Progenitor cell of endocrine pancreas (in vitro differentiated cells): Measurements from ENCODE around the gene SATB2. TPM values are rescaled to one million over a fixed set of nuclear protein-coding genes. Genes with fewer than 3 reads are reported as not detected.

ENCODE experiments used
- DNase-seq: peaks from one replicate; pipeline ENCODE4 v3.0.0; 2021; ENCODE audit warnings: low spot score; ENCODE audit not compliant: unreplicated experiment
- H3K27ac Mint-ChIP-seq: 2 replicates; pipeline ENCODE4 v1.8.0; 2021; ENCODE audit warnings: mild to moderate bottlenecking, moderate library complexity, mixed read lengths
- H3K27me3 Mint-ChIP-seq: 2 replicates; pipeline ENCODE4 v1.8.0; 2021; ENCODE audit warnings: mixed read lengths
- H3K36me3 Mint-ChIP-seq: 2 replicates; pipeline ENCODE4 v1.8.0; 2022; ENCODE audit warnings: mixed read lengths; ENCODE audit not compliant: insufficient read depth
- H3K4me1 Mint-ChIP-seq: 2 replicates; pipeline ENCODE4 v1.8.0; 2021; ENCODE audit warnings: low read depth, mixed read lengths
- H3K4me3 Mint-ChIP-seq: 2 replicates; pipeline ENCODE4 v1.8.0; 2021; ENCODE audit warnings: low read depth, mild to moderate bottlenecking, moderate library complexity, mixed read lengths
- H3K9me3 Mint-ChIP-seq: 2 replicates; pipeline ENCODE4 v1.8.0; 2021; ENCODE audit warnings: low read depth, mixed read lengths
- total RNA-seq: library from RNA; stranded (reverse); gene quantifications from 2 replicates; pipeline ENCODE4 v1.2.1, GENCODE V29; 2021
- TF ChIP-seq, protein P1 (sequence below): fragments of 200-600 bp; sonication (generic); IDR thresholded peaks from one replicate; pipeline ENCODE4 v1.5.0; 2021; ENCODE audit warnings: antibody characterized with exemption, mild to moderate bottlenecking; ENCODE audit not compliant: unreplicated experiment

The SATB2 gene
- total RNA-seq, 1 donor from 2014 or later = 4.4 TPM

DNA sequence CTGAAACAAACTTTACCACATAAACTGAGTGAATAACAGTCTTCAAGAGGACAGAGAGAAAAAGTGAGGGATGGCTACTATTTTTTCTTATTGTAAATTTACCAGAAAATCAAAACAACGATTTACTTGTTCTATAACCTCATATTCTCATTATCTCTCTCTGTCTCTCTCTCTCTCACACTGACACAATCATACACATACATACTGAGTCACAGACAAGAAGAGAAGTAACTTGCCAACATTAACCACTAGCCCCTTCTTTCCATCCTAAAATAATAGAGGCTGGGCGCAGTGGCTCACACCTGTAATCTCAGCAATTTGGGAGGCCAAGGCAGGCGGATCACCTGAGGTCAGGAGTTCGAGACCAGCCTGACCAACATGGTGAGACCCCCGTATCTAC, 18.2 kb downstream of the SATB2 start:
- peaks cover 2% of the 10 kb centered on the region for H3K27me3 Mint-ChIP-seq
- H3K4me3 Mint-ChIP-seq = no peak overlapping the region
- no peaks in the 10 kb centered on the region for H3K36me3 Mint-ChIP-seq
- no peak overlapping the region for H3K27ac Mint-ChIP-seq
- TF ChIP-seq, protein P1, sequence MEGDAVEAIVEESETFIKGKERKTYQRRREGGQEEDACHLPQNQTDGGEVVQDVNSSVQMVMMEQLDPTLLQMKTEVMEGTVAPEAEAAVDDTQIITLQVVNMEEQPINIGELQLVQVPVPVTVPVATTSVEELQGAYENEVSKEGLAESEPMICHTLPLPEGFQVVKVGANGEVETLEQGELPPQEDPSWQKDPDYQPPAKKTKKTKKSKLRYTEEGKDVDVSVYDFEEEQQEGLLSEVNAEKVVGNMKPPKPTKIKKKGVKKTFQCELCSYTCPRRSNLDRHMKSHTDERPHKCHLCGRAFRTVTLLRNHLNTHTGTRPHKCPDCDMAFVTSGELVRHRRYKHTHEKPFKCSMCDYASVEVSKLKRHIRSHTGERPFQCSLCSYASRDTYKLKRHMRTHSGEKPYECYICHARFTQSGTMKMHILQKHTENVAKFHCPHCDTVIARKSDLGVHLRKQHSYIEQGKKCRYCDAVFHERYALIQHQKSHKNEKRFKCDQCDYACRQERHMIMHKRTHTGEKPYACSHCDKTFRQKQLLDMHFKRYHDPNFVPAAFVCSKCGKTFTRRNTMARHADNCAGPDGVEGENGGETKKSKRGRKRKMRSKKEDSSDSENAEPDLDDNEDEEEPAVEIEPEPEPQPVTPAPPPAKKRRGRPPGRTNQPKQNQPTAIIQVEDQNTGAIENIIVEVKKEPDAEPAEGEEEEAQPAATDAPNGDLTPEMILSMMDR = no peak
- H3K9me3 Mint-ChIP-seq = no peaks in the 10 kb centered on the region
- DNase-seq = no peak
- no peaks in the 10 kb centered on the region for H3K4me1 Mint-ChIP-seq

DNA sequence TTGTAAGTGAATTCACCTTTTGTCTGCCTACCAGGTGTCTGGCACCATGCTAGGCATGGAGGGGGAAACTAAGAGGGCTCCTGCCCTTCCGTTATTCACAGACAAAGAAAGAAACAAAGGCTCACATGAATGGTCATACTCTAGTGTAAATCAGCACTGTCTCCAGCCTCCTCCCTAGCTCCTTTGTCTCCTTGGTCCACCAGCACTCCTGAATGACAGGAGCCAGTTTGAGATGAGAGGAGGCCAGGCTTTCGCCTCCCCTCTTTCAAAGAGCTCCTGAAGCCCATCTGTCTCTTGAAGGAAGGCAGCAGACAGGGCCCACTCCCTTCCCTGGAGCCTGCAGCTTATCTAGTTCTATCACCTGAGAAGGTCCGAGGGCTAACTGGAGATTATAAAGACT, 18.7 kb downstream of the SATB2 start:
- TF ChIP-seq, protein P1 = no peak
- Mint-ChIP-seq H3K4me3 (no peak overlapping the region), H3K9me3 (no peaks in the 10 kb centered on the region), H3K4me1 (no peaks in the 10 kb centered on the region), H3K27ac (no peak overlapping the region), H3K36me3 (no peaks in the 10 kb centered on the region), H3K27me3 (no peaks in the 10 kb centered on the region)
- no peak for DNase-seq

DNA sequence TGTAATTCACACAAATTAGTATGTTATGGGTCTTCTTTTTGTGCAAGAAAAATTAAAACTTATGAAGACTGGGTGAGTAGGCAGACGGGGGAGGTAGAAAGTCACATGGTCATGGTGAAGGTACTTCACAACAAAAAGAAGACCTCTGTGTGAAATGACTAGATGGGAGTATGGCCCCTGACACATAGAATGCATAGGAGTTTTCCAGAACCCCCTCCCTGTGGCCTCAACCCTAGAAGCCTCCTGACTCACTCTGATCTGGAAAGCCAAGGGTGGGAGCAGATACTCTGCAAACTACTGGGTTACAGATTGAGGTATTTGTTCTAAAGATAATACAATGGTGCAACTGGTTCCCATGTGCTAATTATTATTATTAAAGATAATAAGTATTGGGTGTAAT, 23.2 kb downstream of the SATB2 start:
- H3K9me3 Mint-ChIP-seq = no peaks in the 10 kb centered on the region
- peaks cover 7% of the 10 kb centered on the region for H3K27me3 Mint-ChIP-seq
- TF ChIP-seq, protein P1 = no peak
- peaks cover 1% of the 10 kb centered on the region for H3K36me3 Mint-ChIP-seq
- H3K27ac Mint-ChIP-seq = no peak overlapping the region
- no peak for DNase-seq
- H3K4me3 Mint-ChIP-seq = no peak overlapping the region
- H3K4me1 Mint-ChIP-seq = peaks cover 3% of the 10 kb centered on the region

DNA sequence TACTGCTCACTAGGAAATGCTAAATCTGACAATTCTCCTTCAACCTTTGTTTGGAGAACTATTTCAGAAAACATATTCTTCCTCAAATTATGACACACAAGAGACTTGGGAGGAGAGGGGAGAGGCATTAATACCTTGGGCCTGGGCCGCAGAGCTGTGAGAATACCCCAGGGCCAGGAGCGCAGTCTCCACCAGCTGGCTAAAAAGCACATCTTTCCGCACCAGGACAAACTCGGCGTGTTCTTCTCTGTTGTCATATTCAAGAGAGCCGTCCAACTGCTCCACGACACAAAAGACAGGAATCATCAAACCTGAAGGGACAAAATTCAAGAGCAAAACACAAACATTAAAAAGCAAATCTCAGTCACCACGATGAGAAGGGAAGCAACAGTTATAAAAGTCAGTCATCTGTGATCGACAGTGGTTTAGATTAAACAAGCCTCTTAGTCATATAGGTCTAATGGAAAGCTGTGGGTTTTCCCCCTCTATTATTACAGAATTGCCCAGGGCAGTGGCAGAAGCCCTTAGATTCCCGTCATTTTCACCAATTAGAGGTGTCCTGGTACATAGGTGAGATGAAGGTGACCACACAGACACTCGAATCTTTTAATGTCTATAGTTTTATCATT, 24.4 kb downstream of the SATB2 start:
- no peaks in the 10 kb centered on the region for H3K9me3 Mint-ChIP-seq

DNA sequence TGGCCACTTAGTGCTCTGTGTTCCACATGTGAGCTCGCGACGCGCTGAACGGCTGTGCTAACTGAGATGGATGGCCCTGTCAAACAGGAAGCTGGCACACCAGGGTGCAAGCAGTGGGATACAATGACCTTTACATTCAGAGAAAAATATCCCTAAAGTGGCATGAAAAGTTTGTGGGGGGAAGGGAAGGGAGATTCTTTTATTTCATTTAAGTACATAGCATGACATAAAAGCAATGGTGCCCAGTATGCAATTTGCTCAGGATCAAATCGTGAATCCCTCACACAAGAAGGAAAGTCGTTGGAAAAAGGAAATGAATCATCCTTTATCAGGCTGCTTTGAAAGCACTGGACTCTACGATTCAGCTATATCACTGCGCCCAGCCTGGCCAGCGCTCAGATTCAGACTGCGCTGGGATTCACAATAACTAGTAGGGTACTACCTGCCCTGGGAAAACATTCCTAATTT, 26.0 kb downstream of the SATB2 start:
- H3K4me3 Mint-ChIP-seq = no peak overlapping the region
- TF ChIP-seq, protein P1 = no peak
- H3K4me1 Mint-ChIP-seq = peaks cover 3% of the 10 kb centered on the region
- peaks cover 7% of the 10 kb centered on the region for H3K27me3 Mint-ChIP-seq
- H3K9me3 Mint-ChIP-seq = no peaks in the 10 kb centered on the region
- DNase-seq = no peak
- H3K27ac Mint-ChIP-seq = no peak overlapping the region
- peaks cover 1% of the 10 kb centered on the region for H3K36me3 Mint-ChIP-seq

More for the DNA sequence above, 24.4 kb downstream of the SATB2 start:
- no peak overlapping the region for H3K4me3 Mint-ChIP-seq
- no peak for DNase-seq
- H3K27me3 Mint-ChIP-seq = peaks cover 7% of the 10 kb centered on the region
- H3K27ac Mint-ChIP-seq = no peak overlapping the region
- H3K36me3 Mint-ChIP-seq = peaks cover 1% of the 10 kb centered on the region
- peaks cover 3% of the 10 kb centered on the region for H3K4me1 Mint-ChIP-seq
- TF ChIP-seq, protein P1 = no peak
